K562 (cell line): ENCODE data around the gene CASKIN1. TPM values are rescaled to one million over a fixed set of nuclear protein-coding genes. Genes with fewer than 3 reads are reported as not detected.

Source experiments
- CEBPG ChIP-seq, 3 experiments: fragments of 200-800 bp in 1 of 3; sonication (Bioruptor generic) in 1 of 3; sonication (generic) in 1 of 3; formaldehyde crosslinking in 1 of 3; IDR thresholded peaks in 2 of 3; conservative IDR thresholded peaks in 1 of 3; 2 replicates each; pipeline versions ENCODE4 v1.6.1 to v1.8.0; 2016 to 2022; ENCODE audit warnings: missing compliant biosample characterization in 2 of 3, missing genetic modification characterization in 2 of 3, mild to moderate bottlenecking in 1 of 3, missing genetic modification reagents in 1 of 3
- EGR1 ChIP-seq: fragments of 450-650 bp; conservative IDR thresholded peaks from 2 replicates; pipeline ENCODE4 v1.6.1; 2017; ENCODE audit warnings: mild to moderate bottlenecking
- FOXA1 ChIP-seq: fragments of 450-650 bp; IDR thresholded peaks from 2 replicates; pipeline ENCODE4 v1.6.1; 2016; ENCODE audit warnings: mild to moderate bottlenecking, borderline replicate concordance
- HDAC1 ChIP-seq, 2 experiments: fragments of 450-650 bp; IDR thresholded peaks; 2 replicates each; pipeline ENCODE4 v1.6.1; 2016 to 2017; ENCODE audit warnings: inconsistent platforms in 1 of 2, mild to moderate bottlenecking in 1 of 2, moderate library complexity in 1 of 2
- HOXB6 ChIP-seq: fragments of 250-450 bp; sonication (Bioruptor Pico); IDR thresholded peaks from 2 replicates; pipeline ENCODE4 v1.5.1; 2022; ENCODE audit warnings: mild to moderate bottlenecking, borderline replicate concordance
- L3MBTL2 ChIP-seq: fragments of 450-650 bp; IDR thresholded peaks from 2 replicates; pipeline ENCODE4 v1.6.1; 2016; ENCODE audit warnings: mild to moderate bottlenecking, moderate library complexity
- MCM3 ChIP-seq: fragments of 450-650 bp; IDR thresholded peaks from 2 replicates; pipeline ENCODE4 v1.6.1; 2016
- MITF ChIP-seq: IDR thresholded peaks from 2 replicates; pipeline ENCODE4 v1.6.1; 2014; ENCODE audit warnings: antibody characterized with exemption
- RBM34 ChIP-seq: fragments of 200-400 bp; formaldehyde crosslinking; IDR thresholded peaks from 2 replicates; pipeline ENCODE4 v1.6.1; 2018; ENCODE audit warnings: low read length, borderline replicate concordance; ENCODE audit not compliant: insufficient read depth
- ZBTB11 ChIP-seq, 3 experiments: fragments of 200-800 bp in 1 of 3; fragments of 250-450 bp in 1 of 3; fragments of 450-650 bp in 1 of 3; sonication (Bioruptor Pico) in 1 of 3; sonication (Bioruptor generic) in 1 of 3; formaldehyde crosslinking in 1 of 3; IDR thresholded peaks; 2 replicates each; pipeline versions ENCODE4 v1.6.1 to v1.8.0; 2016 to 2022; ENCODE audit warnings: mild to moderate bottlenecking in 2 of 3, missing genetic modification characterization in 2 of 3, missing compliant biosample characterization in 1 of 3, moderate library complexity in 1 of 3
- ZBTB7A ChIP-seq: IDR thresholded peaks from 2 replicates; pipeline ENCODE4 v1.6.1; 2011; ENCODE audit warnings: low read depth, mild to moderate bottlenecking, low read length, moderate library complexity, borderline replicate concordance; ENCODE audit not compliant: control insufficient read depth
- ZC3H8 ChIP-seq: fragments of 450-650 bp; IDR thresholded peaks from 2 replicates; pipeline ENCODE4 v1.6.1; 2017
- ZNF324 ChIP-seq: fragments of 250-450 bp; sonication (Bioruptor Pico); IDR thresholded peaks from 2 replicates; pipeline ENCODE4 v1.4.0; 2020; ENCODE audit warnings: mild to moderate bottlenecking
- ZNF586 ChIP-seq: fragments of 450-650 bp; formaldehyde crosslinking; conservative IDR thresholded peaks from 2 replicates; pipeline ENCODE4 v1.4.0; 2020; ENCODE audit warnings: mild to moderate bottlenecking, moderate library complexity
- ZNF699 ChIP-seq: fragments of 250-450 bp; sonication (Bioruptor Pico); IDR thresholded peaks from 2 replicates; pipeline ENCODE4 v1.8.0; 2021; ENCODE audit warnings: mild to moderate bottlenecking, moderate library complexity; ENCODE audit not compliant: insufficient replicate concordance
- polyA plus RNA-seq, 8 experiments: library from polyadenylated mRNA; depleted of rRNA in 4 of 8; stranded (reverse) in 5 of 8; unstranded in 3 of 8; fragments of >200 nt; fragmentation: Nextera tagmentation in 2 of 8; fragmentation: Illumina TruSeq in 1 of 8; extraction: Ambion mirVana in 2 of 8; extraction: Trizol in 1 of 8; gene quantifications; 2 replicates each; pipeline versions ENCODE4 v1.2.1 to v1.2.3, GENCODE V29; 2011 to 2014; ENCODE audit warnings: inconsistent platforms in 1 of 8, missing spikeins in 1 of 8
- total RNA-seq, 7 experiments: library from RNA; depleted of rRNA in 6 of 7; stranded (reverse); fragments of >200 nt in 6 of 7; fragmentation: Illumina TruSeq in 2 of 7; extraction: Trizol in 2 of 7; gene quantifications; 2 replicates each; pipeline versions ENCODE4 v1.2.1 to v1.2.3, GENCODE V29; 2011 to 2021; ENCODE audit warnings: low replicate concordance in 1 of 7
- TF ChIP-seq, protein P1 (sequence below), 2 experiments: fragments of 450-650 bp; IDR thresholded peaks; 2 replicates each; pipeline ENCODE4 v1.6.1; 2016
- TF ChIP-seq, protein P2 (sequence below): fragments of 250-450 bp; sonication (Bioruptor Pico); IDR thresholded peaks from 2 replicates; pipeline ENCODE4 v1.9.0; 2021; ENCODE audit warnings: mild to moderate bottlenecking
- TF ChIP-seq, protein P3 (sequence below): fragments of 450-650 bp; formaldehyde crosslinking; IDR thresholded peaks from 2 replicates; pipeline ENCODE4 v1.4.0; 2020; ENCODE audit warnings: mild to moderate bottlenecking, moderate library complexity

CASKIN1 gene
- total and polyA plus RNA-seq, 9 of the 15 experiments (the other 6 are each of a cell fraction or from before 2014, with no cell fraction given) = 0.15 to 4.5 (median 1.5) TPM; not detected in 2

DNA sequence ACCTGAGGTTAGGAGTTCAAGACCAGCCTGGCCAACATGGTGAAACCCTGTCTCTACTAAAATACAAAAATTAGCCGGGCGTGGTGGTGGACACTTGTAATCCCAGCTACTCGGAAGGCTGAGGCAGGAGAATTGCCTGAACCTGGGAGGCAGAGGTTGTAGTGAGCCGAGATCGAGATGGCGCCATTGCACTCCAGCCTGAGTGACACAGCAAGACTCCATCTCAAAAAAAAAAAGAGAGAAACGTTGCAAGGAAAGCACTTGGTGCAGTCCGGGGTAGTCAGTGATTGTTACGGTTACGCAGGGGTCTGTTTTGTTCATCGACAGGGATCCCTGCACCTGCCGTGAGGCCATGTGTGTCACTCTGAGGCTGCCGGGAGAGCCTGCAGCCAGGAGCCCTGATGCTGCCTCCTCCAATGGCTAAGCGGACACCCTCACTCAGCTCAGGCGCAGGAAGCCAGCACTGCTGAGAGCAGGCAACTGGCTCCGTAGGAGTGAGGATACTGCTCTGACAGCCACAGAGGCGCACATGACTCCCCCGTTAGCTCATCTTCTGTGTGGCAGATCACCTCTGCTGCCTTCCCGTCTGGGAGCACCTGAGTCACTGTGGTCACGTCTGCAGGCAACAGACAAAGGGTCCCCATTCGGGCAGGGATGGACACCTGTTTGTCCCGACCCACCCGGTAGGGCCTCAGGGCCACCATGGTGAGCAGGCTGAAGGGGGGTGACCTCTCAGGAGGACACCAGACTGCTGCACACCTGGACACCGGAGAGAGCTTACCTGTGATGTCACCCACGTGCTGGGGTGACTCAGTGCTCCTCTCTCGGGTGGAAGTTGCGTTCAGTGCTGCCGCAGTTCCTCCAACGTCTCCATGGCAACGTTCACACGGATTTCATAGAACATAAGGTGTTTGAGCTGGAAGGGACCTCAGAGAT, 53.2 kb downstream of the CASKIN1 start (continued):
- TF ChIP-seq EGR1 = no peak
- peak; percentile 31; the same call in 1 of the 2 replicates for TF ChIP-seq ZBTB7A
- TF ChIP-seq ZNF699 (CRISPR knock-in tag) = no peak
- TF ChIP-seq ZNF324 (CRISPR knock-in tag) = no peak
- no peak for TF ChIP-seq ZC3H8
- TF ChIP-seq RBM34 = no peak
- TF ChIP-seq, protein P1, sequence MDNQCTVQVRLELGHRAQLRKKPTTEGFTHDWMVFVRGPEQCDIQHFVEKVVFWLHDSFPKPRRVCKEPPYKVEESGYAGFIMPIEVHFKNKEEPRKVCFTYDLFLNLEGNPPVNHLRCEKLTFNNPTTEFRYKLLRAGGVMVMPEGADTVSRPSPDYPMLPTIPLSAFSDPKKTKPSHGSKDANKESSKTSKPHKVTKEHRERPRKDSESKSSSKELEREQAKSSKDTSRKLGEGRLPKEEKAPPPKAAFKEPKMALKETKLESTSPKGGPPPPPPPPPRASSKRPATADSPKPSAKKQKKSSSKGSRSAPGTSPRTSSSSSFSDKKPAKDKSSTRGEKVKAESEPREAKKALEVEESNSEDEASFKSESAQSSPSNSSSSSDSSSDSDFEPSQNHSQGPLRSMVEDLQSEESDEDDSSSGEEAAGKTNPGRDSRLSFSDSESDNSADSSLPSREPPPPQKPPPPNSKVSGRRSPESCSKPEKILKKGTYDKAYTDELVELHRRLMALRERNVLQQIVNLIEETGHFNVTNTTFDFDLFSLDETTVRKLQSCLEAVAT (IDR thresholded peaks at IDR 0.05) = no peak
- TF ChIP-seq MITF = no peak
- no peak for TF ChIP-seq MCM3
- TF ChIP-seq, protein P2, sequence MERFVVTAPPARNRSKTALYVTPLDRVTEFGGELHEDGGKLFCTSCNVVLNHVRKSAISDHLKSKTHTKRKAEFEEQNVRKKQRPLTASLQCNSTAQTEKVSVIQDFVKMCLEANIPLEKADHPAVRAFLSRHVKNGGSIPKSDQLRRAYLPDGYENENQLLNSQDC (CRISPR knock-in tag) = no peak
- TF ChIP-seq, protein P3, sequence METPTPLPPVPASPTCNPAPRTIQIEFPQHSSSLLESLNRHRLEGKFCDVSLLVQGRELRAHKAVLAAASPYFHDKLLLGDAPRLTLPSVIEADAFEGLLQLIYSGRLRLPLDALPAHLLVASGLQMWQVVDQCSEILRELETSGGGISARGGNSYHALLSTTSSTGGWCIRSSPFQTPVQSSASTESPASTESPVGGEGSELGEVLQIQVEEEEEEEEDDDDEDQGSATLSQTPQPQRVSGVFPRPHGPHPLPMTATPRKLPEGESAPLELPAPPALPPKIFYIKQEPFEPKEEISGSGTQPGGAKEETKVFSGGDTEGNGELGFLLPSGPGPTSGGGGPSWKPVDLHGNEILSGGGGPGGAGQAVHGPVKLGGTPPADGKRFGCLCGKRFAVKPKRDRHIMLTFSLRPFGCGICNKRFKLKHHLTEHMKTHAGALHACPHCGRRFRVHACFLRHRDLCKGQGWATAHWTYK (CRISPR knock-in tag) = no peak
- TF ChIP-seq CEBPG (CRISPR knock-in tag; IDR thresholded peaks at IDR 0.05) = no peak
- no peak for TF ChIP-seq CEBPG (tag; conservative IDR thresholded peaks at IDR 0.05 in 1 of 2, IDR thresholded peaks at IDR 0.05 in 1 of 2)
- no peak for TF ChIP-seq L3MBTL2
- no peak for TF ChIP-seq ZNF586
- TF ChIP-seq FOXA1 = no peak
- peak in 1 of 2 experiments; percentile 22; a peak in 1 of 4 replicates for TF ChIP-seq HDAC1 (IDR thresholded peaks at IDR 0.05)
- TF ChIP-seq ZBTB11 (CRISPR knock-in tag; IDR thresholded peaks at IDR 0.05) = no peak
- TF ChIP-seq HOXB6 (CRISPR knock-in tag) = no peak
